Neural progenitor cell (in vitro differentiated cells): Measurements from ENCODE around the gene ANXA2. TPM values are rescaled to one million over a fixed set of nuclear protein-coding genes. Genes with fewer than 3 reads are reported as not detected.

ENCODE experiments used
- DNase-seq: peaks from one replicate; pipeline ENCODE4 v3.0.0-alpha.2; 2016; ENCODE audit warnings: low spot score
- H2AFZ ChIP-seq: fragments of 200-600 bp; sonication (generic); replicated peaks from 2 replicates; pipeline ENCODE4 v1.6.1; 2016; ENCODE audit warnings: antibody characterized with exemption
- H3F3A ChIP-seq: fragments of 200-600 bp; sonication (generic); 2 replicates; pipeline ENCODE4 v1.6.1; 2016; ENCODE audit warnings: antibody characterized with exemption, low read depth
- H3K27ac ChIP-seq: fragments of 200-600 bp; sonication (generic); 2 replicates; pipeline ENCODE4 v1.5.1; 2016; ENCODE audit warnings: mild to moderate bottlenecking
- H3K27me3 ChIP-seq: fragments of 200-600 bp; sonication (generic); 2 replicates; pipeline ENCODE4 v1.6.1; 2016; ENCODE audit warnings: mild to moderate bottlenecking, moderate library complexity
- H3K36me3 ChIP-seq: fragments of 200-600 bp; sonication (generic); 2 replicates; pipeline ENCODE4 v1.5.1; 2016
- H3K4me1 ChIP-seq: fragments of 200-600 bp; sonication (generic); 2 replicates; pipeline ENCODE4 v1.6.1; 2016; ENCODE audit warnings: mixed run types
- H3K4me2 ChIP-seq: fragments of 200-600 bp; sonication (generic); 2 replicates; pipeline ENCODE4 v1.6.1; 2016
- H3K4me3 ChIP-seq: fragments of 200-600 bp; sonication (generic); 2 replicates; pipeline ENCODE4 v1.5.1; 2016
- H3K79me2 ChIP-seq: fragments of 200-600 bp; sonication (generic); 2 replicates; pipeline ENCODE4 v1.6.1; 2016; ENCODE audit warnings: low read depth
- H3K9ac ChIP-seq: fragments of 200-600 bp; sonication (generic); 2 replicates; pipeline ENCODE4 v1.6.1; 2016
- H3K9me3 ChIP-seq: fragments of 200-600 bp; sonication (generic); 2 replicates; pipeline ENCODE4 v1.5.1; 2016; ENCODE audit warnings: low read depth
- H4K20me1 ChIP-seq: fragments of 200-600 bp; sonication (generic); 2 replicates; pipeline ENCODE4 v1.6.1; 2016; ENCODE audit warnings: low read depth
- H3K27ac Mint-ChIP-seq: 3 replicates; pipeline ENCODE4 v1.8.0; 2021; ENCODE audit warnings: mixed read lengths
- H3K27me3 Mint-ChIP-seq: 2 replicates; pipeline ENCODE4 v1.8.0; 2022; ENCODE audit warnings: low read depth, mild to moderate bottlenecking, inconsistent platforms, moderate library complexity, mixed read lengths; ENCODE audit not compliant: insufficient read depth
- H3K36me3 Mint-ChIP-seq: 3 replicates; pipeline ENCODE4 v1.8.0; 2021; ENCODE audit warnings: mixed read lengths
- H3K4me1 Mint-ChIP-seq: 3 replicates; pipeline ENCODE4 v1.8.0; 2021; ENCODE audit warnings: mixed read lengths
- H3K4me3 Mint-ChIP-seq: 3 replicates; pipeline ENCODE4 v1.8.0; 2021; ENCODE audit warnings: mild to moderate bottlenecking, moderate library complexity, mixed read lengths
- H3K9me3 Mint-ChIP-seq: 3 replicates; pipeline ENCODE4 v1.8.0; 2020; ENCODE audit warnings: mixed read lengths
- CTCF ChIP-seq: fragments of 200-600 bp; sonication (generic); IDR thresholded peaks from 2 replicates; pipeline ENCODE4 v1.5.1; 2017; ENCODE audit warnings: antibody characterized with exemption, mild to moderate bottlenecking
- EZH2 ChIP-seq: fragments of 200-600 bp; sonication (generic); IDR thresholded peaks from 2 replicates; pipeline ENCODE4 v1.6.1; 2017; ENCODE audit warnings: antibody characterized with exemption, mild to moderate bottlenecking, moderate library complexity
- EZH2phosphoT487 ChIP-seq: fragments of 200-600 bp; sonication (generic); IDR thresholded peaks from 2 replicates; pipeline ENCODE4 v1.6.1; 2017; ENCODE audit warnings: antibody characterized with exemption
- total RNA-seq: library from RNA; depleted of rRNA; stranded (reverse); fragments of >200 nt; gene quantifications from 2 replicates; pipeline ENCODE4 v1.2.3, GENCODE V29; 2015; ENCODE audit warnings: low replicate concordance

Gene ANXA2
- total RNA-seq, 1 donor from 2014 or later, result 20.1 TPM

GRCh38 chr15:60346077-60346476 lies 51.7 kb downstream of the ANXA2 start:
- peaks cover 7% of the 10 kb centered on the region for H3K27me3 Mint-ChIP-seq
- TF ChIP-seq EZH2 (no peak), EZH2phosphoT487 (no peak), CTCF (no peak)
- Histone ChIP-seq H3K4me2 (no peak overlapping the region), H2AFZ (no peak overlapping the region), H4K20me1 (no peaks in the 10 kb centered on the region), H3K27ac (no peak overlapping the region), H3K27me3 (no peaks in the 10 kb centered on the region), H3F3A (no peaks in the 10 kb centered on the region), H3K9ac (no peak overlapping the region), H3K36me3 (no peaks in the 10 kb centered on the region), H3K9me3 (no peaks in the 10 kb centered on the region), H3K4me3 (no peak overlapping the region), H3K79me2 (no peaks in the 10 kb centered on the region), H3K4me1 (peaks cover 11% of the 10 kb centered on the region)
- no peak overlapping the region for H3K27ac Mint-ChIP-seq
- peaks cover 25% of the 10 kb centered on the region for H3K36me3 Mint-ChIP-seq
- peaks cover 20% of the 10 kb centered on the region for H3K4me1 Mint-ChIP-seq
- no peak for DNase-seq
- H3K4me3 Mint-ChIP-seq, result no peak overlapping the region
- no peaks in the 10 kb centered on the region for H3K9me3 Mint-ChIP-seq

GRCh38 chr15:60345598-60345997 lies 52.2 kb downstream of the ANXA2 start:
- H3K4me1 Mint-ChIP-seq, result peaks cover 15% of the 10 kb centered on the region
- no peak for DNase-seq
- Histone ChIP-seq H3K9me3 (no peaks in the 10 kb centered on the region), H3K4me1 (peaks cover 11% of the 10 kb centered on the region), H3K4me3 (no peak overlapping the region), H3K9ac (no peak overlapping the region), H3K36me3 (no peaks in the 10 kb centered on the region), H2AFZ (no peak overlapping the region), H3K79me2 (no peaks in the 10 kb centered on the region), H4K20me1 (no peaks in the 10 kb centered on the region), H3F3A (no peaks in the 10 kb centered on the region), H3K4me2 (no peak overlapping the region), H3K27ac (no peak overlapping the region), H3K27me3 (no peaks in the 10 kb centered on the region)
- no peak overlapping the region for H3K27ac Mint-ChIP-seq
- H3K4me3 Mint-ChIP-seq, result no peak overlapping the region
- H3K36me3 Mint-ChIP-seq, result peaks cover 25% of the 10 kb centered on the region
- TF ChIP-seq EZH2phosphoT487, result no peak
- TF ChIP-seq CTCF, result no peak
- TF ChIP-seq EZH2, result no peak
- no peaks in the 10 kb centered on the region for H3K9me3 Mint-ChIP-seq
- peaks cover 7% of the 10 kb centered on the region for H3K27me3 Mint-ChIP-seq

GRCh38 chr15:60344987-60345386 lies 52.8 kb downstream of the ANXA2 start:
- DNase-seq, result no peak
- H2AFZ ChIP-seq, result no peak overlapping the region
- peaks cover 8% of the 10 kb centered on the region for H3K27me3 Mint-ChIP-seq
- TF ChIP-seq EZH2phosphoT487, result no peak
- no peak for TF ChIP-seq CTCF
- TF ChIP-seq EZH2, result no peak
- H3K27ac ChIP-seq, result no peak overlapping the region
- no peaks in the 10 kb centered on the region for H3K36me3 ChIP-seq
- H3K4me2 ChIP-seq, result no peak overlapping the region
- H3F3A ChIP-seq, result no peaks in the 10 kb centered on the region
- H3K27ac Mint-ChIP-seq, result no peak overlapping the region
- H3K4me3 Mint-ChIP-seq, result no peak overlapping the region
- H3K9me3 ChIP-seq, result no peaks in the 10 kb centered on the region
- H3K4me3 ChIP-seq, result no peak overlapping the region
- H3K79me2 ChIP-seq, result no peaks in the 10 kb centered on the region
- peaks cover 11% of the 10 kb centered on the region for H3K4me1 Mint-ChIP-seq
- peaks cover 11% of the 10 kb centered on the region for H3K4me1 ChIP-seq
- H3K9me3 Mint-ChIP-seq, result no peaks in the 10 kb centered on the region
- peaks cover 23% of the 10 kb centered on the region for H3K36me3 Mint-ChIP-seq
- H3K27me3 ChIP-seq, result no peaks in the 10 kb centered on the region
- H3K9ac ChIP-seq, result no peak overlapping the region
- H4K20me1 ChIP-seq, result no peaks in the 10 kb centered on the region
